NB4 (cell line): ENCODE results near the gene SERPINB1.

Experiments
- POLR2A ChIP-seq: IDR thresholded peaks from 2 replicates; pipeline ENCODE4 v1.6.1; 2011; ENCODE audit warnings: mild to moderate bottlenecking; ENCODE audit not compliant: insufficient read length; ENCODE audit errors: extremely low read depth
- TF ChIP-seq, protein P1 (sequence below): IDR thresholded peaks from 2 replicates; pipeline ENCODE4 v1.6.1; 2011; ENCODE audit warnings: low read depth, low read length
- TF ChIP-seq, protein P2 (sequence below): IDR thresholded peaks from one replicate; pipeline ENCODE4 v1.5.1; 2012; ENCODE audit warnings: low read depth, low read length

DNA sequence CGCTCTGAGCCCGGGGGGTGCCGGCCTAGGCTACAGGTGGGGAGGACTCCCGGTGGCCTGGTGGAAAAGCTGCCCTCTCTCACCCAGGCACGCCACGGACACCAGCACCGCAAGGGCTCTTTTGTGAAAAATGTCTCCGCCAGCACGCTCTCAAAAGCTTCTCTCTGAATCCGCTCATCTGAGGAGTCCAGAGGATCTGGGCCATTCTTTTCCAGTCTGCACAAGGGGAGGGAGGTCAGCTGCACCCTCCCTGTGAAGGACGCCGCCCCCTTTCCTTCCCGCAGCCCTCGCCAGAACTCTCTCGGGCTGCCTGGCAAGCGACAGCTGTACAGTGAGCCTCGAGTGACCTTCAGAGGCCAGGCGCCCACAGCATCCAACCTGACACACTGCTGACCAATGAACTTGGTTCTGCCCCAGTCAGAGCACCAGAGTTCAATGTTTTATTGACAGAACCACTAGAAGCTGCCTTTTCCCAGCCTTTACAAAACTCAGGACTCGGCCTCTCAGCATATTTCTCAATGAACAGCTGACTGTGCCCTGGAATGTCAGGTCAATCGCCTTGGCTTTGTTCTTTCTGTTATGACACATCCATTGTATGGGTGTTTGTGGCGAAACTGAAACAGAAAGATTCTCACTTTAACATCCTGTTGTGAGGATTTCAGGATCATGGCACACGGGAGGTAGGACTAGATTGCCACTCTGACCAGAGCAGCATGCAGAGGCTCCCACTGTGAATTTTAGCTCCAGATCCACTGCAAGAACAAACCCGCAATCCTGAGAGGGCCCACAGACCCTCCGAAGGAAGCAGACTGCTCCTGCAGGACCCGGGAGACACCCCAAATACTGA is 34.8 kb upstream of the SERPINB1 start:
- TF ChIP-seq, protein P1, sequence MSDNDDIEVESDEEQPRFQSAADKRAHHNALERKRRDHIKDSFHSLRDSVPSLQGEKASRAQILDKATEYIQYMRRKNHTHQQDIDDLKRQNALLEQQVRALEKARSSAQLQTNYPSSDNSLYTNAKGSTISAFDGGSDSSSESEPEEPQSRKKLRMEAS = no peak
- TF ChIP-seq, protein P2, sequence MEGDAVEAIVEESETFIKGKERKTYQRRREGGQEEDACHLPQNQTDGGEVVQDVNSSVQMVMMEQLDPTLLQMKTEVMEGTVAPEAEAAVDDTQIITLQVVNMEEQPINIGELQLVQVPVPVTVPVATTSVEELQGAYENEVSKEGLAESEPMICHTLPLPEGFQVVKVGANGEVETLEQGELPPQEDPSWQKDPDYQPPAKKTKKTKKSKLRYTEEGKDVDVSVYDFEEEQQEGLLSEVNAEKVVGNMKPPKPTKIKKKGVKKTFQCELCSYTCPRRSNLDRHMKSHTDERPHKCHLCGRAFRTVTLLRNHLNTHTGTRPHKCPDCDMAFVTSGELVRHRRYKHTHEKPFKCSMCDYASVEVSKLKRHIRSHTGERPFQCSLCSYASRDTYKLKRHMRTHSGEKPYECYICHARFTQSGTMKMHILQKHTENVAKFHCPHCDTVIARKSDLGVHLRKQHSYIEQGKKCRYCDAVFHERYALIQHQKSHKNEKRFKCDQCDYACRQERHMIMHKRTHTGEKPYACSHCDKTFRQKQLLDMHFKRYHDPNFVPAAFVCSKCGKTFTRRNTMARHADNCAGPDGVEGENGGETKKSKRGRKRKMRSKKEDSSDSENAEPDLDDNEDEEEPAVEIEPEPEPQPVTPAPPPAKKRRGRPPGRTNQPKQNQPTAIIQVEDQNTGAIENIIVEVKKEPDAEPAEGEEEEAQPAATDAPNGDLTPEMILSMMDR = no peak
- no peak for TF ChIP-seq POLR2A
